LNCAP (cell line): ENCODE data around the gene SGSM2.

Experiments used
- CTCF ChIP-seq: fragments of 450-650 bp; IDR thresholded peaks from 2 replicates; pipeline ENCODE4 v1.5.1; 2017; ENCODE audit warnings: mild to moderate bottlenecking

Gene SGSM2

GRCh38 chr17:2396192-2396567 is 58.9 kb downstream of the SGSM2 start:
- no peak for TF ChIP-seq CTCF

GRCh38 chr17:2396568-2397246 is 59.4 kb downstream of the SGSM2 start:
- no peak for TF ChIP-seq CTCF

GRCh38 chr17:2397247-2398171 is 60.2 kb downstream of the SGSM2 start:
- TF ChIP-seq CTCF, result no peak

GRCh38 chr17:2398182-2398581 is 60.9 kb downstream of the SGSM2 start:
- no peak for TF ChIP-seq CTCF

- no peak for TF ChIP-seq CTCF
These were observed 61.6 kb downstream of the SGSM2 start for GRCh38 chr17:2398655-2399571.

GRCh38 chr17:2399572-2400473 is 62.5 kb downstream of the SGSM2 start:
- no peak for TF ChIP-seq CTCF
